ENCODE measurements around the gene ABLIM1. TPM values are rescaled to one million over a fixed set of nuclear protein-coding genes. Genes with fewer than 3 reads are reported as not detected.
"Not testable (repeated sequence)": the region's sequence is repeated elsewhere in the genome, so short reads cannot be mapped to it uniquely, and the experiment has no call there.

The ABLIM1 gene
- 772 TPM for total RNA-seq
- long read RNA-seq, partial matches to known transcripts: 33 of 452 reads
- long read RNA-seq, other reads (novel, unspliced or antisense): 419 of 452 reads

GRCh38 chr10:114658175-114658574 is at the start of gene ABLIM1:
TSS of gene ABLIM1 (minus strand) at chr10:114658275. CDS start at chr10:114658200, 75 bp downstream.
- no peak for ATAC-seq (ENCODE audit: poor library complexity)
- DNase-seq: no peak
- intact Hi-C loops (cut with DNase I): no loop called here

DNA sequence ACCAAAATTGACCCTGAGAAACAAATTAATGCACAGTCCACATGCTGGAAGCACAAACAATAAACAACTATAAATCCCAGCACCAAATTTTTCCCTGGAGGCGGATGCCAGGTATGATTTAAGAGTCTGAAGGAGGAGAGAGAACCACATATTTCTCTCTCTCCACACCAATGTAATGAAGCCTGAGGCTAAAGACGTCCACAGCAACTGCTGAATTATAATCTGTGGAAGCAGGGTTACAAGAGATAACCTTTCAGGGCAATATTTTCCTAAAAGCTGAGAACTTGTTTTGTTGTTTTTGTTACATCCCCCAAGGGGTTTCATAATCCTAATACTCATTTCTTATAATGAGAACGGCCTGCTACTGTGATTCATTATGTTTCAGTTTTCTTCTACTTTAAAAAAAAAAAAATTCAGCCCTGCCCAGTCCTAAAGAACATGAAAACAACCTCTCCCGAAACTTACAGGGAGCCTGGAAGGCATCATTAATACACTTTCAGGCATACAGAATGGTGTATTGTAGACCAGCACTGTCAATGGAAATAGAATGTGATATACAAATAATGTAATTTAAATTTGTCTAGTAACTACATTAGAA is 48.5 kb upstream of the ABLIM1 start:
- no peak for DNase-seq
- intact Hi-C loops (cut with DNase I): loop anchor here (10.0 kb wide), 1 partner anchor 152 kb away; no protein-coding TSS in a partner anchor
- no peak for ATAC-seq (ENCODE audit: poor library complexity)

DNA sequence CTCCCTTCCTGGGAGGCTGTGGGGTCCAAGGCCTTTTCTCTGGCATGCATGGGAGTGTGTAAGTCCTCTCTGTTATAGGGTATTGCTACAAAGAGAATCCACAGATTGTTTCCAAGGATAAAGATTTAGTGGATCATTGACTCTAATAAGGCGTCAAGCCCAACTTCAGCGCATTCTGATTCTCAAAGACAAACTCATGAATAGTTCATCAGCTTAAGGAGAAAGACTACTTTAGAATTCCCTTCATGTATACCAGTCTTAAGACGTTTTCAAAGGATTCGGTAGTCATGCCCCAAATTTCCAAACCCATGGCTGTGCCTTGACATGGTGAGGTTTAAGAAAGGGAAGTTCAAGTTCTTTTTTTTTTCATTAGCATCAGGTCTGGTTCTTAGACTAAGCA is 46.6 kb upstream of the ABLIM1 start:
- DNase-seq (no peak), ATAC-seq (ENCODE audit: poor library complexity) (no peak)
- intact Hi-C loops (cut with DNase I): loop anchor here (10.0 kb wide), 1 partner anchor 150 kb away; no protein-coding TSS in a partner anchor

DNA sequence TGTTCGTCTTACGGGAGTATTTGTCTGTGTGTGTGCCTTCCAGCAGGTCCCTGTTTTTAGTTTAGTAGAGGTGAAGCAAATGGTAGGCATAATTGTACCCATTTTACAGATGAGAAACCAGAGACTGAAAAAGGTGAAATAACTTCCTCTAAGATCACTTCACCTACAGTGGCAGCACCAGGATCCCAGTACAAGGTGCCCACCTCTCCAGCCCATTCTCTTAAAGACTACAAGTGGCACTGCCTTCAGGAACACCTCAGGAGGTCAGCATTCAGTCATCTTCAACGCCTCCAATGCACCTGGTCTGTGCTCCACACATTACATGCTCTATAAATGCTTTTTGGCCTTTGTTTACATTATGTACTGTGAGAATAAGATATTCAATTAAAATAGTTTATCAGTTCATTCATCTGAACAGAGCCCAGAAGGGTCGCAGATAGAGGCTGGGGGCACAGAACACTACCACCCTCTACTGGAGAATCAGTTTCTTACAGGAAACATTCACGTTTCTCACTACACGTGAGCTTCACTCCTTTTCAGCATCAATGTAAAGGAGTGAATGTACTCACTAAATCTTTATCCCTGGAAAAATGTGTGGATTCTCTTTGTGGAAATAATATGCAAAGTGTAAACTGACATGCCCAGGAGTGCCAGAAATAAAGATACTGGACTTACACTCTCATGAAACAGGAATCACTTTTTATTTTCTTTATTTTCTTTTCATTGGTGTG is 45.5 kb upstream of the ABLIM1 start:
- ATAC-seq (ENCODE audit: poor library complexity) (peak; percentile 34), DNase-seq (no peak)
- intact Hi-C loops (cut with DNase I): loop anchor here (10.0 kb wide), 1 partner anchor 149 kb away; no protein-coding TSS in a partner anchor

DNA sequence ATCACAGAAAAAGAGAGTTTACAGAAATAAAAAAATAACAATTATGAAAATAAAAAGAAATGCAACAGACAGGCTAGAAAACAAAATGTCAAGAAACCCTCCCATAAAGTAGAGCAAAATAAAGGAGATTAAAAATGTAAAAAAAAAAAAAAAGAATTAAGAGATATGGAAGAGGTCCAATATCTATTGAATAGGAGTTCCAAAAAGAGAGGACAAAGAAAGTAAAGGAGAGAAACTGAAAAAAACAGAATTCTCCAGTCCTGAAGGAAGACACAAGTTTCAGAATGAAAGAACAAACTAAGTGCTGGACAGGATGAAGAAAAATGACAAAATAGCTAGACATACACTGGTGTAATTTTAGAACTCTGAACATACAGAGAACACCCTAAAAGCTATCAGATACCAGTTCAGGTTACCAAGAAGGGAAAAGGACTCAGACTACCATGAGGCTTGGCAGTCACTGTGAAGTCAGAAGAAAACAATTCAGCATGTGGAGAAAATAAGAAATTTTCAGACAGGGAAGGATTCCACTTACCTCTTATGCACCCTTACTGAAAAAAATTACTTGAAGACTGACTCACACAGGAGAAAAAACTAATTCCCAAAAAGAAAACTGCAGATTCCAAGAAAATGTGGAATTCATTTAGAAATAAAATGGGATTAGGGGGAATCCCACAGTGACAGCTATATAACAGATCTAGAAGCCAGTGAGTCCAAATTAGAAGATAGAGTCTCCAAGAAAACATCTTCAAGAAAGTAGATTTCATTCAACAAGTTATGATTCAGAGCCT is 40.4 kb upstream of the ABLIM1 start:
- DNase-seq: no peak
- ATAC-seq (ENCODE audit: poor library complexity): no peak
- intact Hi-C loops (cut with DNase I): no loop called here

- ATAC-seq (ENCODE audit: poor library complexity) (peak; percentile 97), DNase-seq (peak; percentile 87)
- intact Hi-C loops (cut with DNase I): no loop called here
Measured at GRCh38 chr10:114697061-114697598, 39.1 kb upstream of the ABLIM1 start.

GRCh38 chr10:114696301-114696700 is 38.2 kb upstream of the ABLIM1 start:
- ATAC-seq (ENCODE audit: poor library complexity); intact Hi-C loops (cut with DNase I); DNase-seq: not testable (repeated sequence)

DNA sequence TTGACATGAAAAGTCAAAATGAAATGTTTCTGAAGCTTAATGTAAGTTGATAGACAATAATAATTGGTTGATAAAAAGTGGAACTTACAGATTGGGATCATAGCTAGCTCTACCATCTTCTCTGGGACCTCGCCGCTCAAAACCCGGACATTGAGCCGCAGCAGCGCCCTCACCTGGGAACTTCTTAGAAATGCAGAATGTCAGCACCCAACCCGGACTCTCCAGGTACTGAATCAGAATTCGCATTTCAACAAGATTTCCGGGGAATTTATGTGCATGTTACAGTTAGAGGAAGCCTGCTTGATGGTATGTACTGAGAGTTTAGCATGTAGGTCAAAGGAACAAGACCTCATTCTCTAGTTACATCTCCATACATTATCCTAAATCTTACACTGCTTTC is 36.7 kb upstream of the ABLIM1 start:
- ATAC-seq (ENCODE audit: poor library complexity) (no peak), DNase-seq (peak; percentile 42)
- intact Hi-C loops (cut with DNase I): no loop called here

- DNase-seq: no peak
- intact Hi-C loops (cut with DNase I): no loop called here
- ATAC-seq (ENCODE audit: poor library complexity): no peak
Measured at GRCh38 chr10:114694062-114694461, 36.0 kb upstream of the ABLIM1 start.

GRCh38 chr10:114691442-114691941 is 33.4 kb upstream of the ABLIM1 start:
- intact Hi-C loops (cut with DNase I): no loop called here
- no peak for ATAC-seq (ENCODE audit: poor library complexity)
- DNase-seq: no peak

GRCh38 chr10:114688786-114689185 is 30.7 kb upstream of the ABLIM1 start:
- DNase-seq: no peak
- intact Hi-C loops (cut with DNase I): no loop called here
- no peak for ATAC-seq (ENCODE audit: poor library complexity)

DNA sequence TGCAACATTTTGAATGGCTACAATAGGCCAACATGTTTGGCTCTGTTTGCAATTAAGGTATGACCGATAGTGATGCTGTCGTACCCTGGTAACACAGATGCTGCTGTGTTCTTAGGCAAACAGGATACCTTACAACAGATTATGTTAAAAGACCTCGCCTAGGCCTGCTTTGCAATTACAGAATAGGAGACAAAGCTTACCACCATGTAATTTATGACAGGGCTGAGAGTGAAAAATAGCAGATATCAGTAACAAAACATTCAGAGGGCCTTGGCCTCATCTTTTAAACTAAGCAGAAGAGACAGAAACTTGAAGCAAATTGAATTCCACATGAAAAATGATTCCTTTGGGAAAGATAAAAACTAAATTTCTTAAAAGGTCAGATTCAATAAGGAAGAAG is 29.4 kb upstream of the ABLIM1 start:
- intact Hi-C loops (cut with DNase I): no loop called here
- ATAC-seq (ENCODE audit: poor library complexity) (no peak), DNase-seq (no peak)

DNA sequence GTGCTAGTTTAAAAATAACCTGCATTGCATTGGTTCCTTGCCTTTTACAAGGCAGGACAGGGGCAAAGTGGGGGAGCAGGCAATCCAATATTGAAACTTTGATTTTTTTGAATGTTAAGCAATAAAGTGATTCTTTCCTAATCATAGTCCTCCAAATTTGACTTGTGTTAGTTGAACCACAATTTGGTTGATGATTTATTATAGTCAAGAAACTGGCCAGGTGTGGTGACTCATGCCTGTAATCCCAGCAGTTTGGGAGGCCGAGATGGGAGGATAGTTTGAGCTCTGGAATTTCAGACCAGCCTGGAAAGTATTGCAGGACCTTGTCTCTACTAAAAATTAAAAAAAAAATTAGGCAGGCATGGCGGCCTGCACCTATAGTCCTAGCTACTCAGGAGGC is 27.9 kb upstream of the ABLIM1 start:
- ATAC-seq (ENCODE audit: poor library complexity): no peak

DNA sequence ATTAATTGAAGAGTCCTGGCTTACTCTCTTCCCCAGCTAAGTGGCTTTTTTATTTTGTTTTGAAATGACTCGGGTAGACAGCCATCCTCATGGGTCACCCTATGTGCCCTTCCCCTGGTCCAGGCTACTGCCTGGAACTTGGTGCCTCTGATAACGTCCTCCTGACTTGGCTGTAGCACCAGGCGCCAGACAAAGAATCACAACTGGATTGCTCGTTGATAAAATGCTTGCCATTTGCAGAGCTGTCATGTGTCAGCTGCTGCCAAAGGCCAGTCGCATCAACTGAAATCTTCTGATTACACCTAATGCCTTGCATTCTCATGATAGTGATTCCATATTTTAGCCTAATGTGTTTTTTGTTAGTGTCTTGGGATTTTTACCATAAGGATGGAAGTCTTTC is 27.4 kb upstream of the ABLIM1 start:
- intact Hi-C loops (cut with DNase I): no loop called here
- peak; percentile 77 for ATAC-seq (ENCODE audit: poor library complexity)
- DNase-seq: peak; percentile 54

More for the DNA sequence above, 27.9 kb upstream of the ABLIM1 start:
- intact Hi-C loops (cut with DNase I): no loop called here
- no peak for DNase-seq

DNA sequence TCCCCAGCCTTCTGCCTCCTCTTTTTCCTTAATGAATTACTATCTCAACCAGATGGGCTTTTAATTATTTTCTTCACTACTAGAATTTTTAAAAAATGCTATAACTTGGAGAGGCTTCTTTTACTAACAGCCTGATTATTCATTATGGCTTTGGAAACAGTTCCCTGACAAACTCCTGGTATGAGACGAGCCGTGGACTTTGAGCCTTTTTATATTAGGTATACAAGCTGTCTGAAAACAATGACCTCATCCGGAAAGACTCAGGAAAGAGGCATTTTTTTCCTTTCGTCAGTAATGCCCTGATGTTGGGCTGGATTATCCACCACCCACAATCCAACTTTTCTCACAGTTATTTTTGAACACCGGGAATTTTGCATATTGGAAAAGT is 26.7 kb upstream of the ABLIM1 start:
- ATAC-seq (ENCODE audit: poor library complexity) (peak; percentile 11), DNase-seq (no peak)
- intact Hi-C loops (cut with DNase I): loop anchor here (5.0 kb wide), 1 partner anchor 53 kb away; no protein-coding TSS in a partner anchor

- DNase-seq (peak; percentile 79), ATAC-seq (ENCODE audit: poor library complexity) (peak; percentile 46)
- intact Hi-C loops (cut with DNase I): loop anchor here (5.0 kb wide), 1 partner anchor 52 kb away; no protein-coding TSS in a partner anchor
Measured at GRCh38 chr10:114684084-114684821, 26.2 kb upstream of the ABLIM1 start.

DNA sequence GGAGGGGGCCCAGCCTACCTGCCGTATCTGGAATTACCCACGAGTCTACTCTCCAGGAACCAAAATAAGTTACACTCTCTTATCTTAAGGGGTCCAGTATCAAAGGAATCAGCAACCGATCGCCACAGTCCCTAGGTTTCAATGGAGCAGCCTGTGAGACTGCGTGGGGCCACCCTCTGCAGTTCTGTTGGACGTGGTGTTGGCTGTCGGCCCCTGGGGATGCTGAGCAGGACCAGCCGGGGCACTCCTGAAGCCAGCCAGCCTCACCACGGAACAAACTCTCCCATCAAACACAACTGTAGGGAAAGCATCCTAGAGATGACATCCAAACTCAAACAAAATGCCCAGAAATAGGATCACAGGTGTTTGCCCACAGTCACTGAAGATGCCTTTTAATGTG is 25.5 kb upstream of the ABLIM1 start:
- ATAC-seq (ENCODE audit: poor library complexity) (peak; percentile 56), DNase-seq (peak; percentile 50)
- intact Hi-C loops (cut with DNase I): loop anchor here (5.0 kb wide), 1 partner anchor 51 kb away; no protein-coding TSS in a partner anchor

DNA sequence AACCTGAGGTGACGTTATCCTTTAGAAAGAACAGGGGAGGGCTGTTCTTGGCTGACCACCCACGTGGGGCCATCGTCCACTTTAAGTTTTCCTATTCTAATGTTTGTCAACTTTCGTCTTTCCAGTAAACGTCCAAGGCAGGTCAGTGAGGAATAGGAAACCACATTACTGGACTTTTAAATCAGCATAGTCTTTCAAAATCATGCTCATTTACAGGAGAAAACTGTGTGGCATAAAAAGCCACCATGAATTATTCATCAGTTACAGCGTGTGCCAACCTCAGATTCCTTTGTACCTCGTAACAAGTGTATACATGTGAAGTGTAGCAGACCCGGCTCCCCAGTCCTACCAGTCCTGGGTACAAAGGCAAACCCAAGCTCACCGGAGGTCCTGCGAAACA is 25.1 kb upstream of the ABLIM1 start:
- DNase-seq: no peak
- intact Hi-C loops (cut with DNase I): loop anchor here (5.0 kb wide), 1 partner anchor 51 kb away; no protein-coding TSS in a partner anchor
- ATAC-seq (ENCODE audit: poor library complexity): peak; percentile 32

Measured in Right ventricle myocardium superior (tissue), 1 donor.